ENCODE results near the gene FREM3. TPM values are rescaled to one million over a fixed set of nuclear protein-coding genes. Genes with fewer than 3 reads are reported as not detected.
A peak's percentile ranks its signal among the peaks of the same experiment; 100 is the strongest.

FREM3 gene
- polyA plus RNA-seq, 1 of the 3 experiments (the other 2 are of a cell fraction): 0.03 TPM

DNA sequence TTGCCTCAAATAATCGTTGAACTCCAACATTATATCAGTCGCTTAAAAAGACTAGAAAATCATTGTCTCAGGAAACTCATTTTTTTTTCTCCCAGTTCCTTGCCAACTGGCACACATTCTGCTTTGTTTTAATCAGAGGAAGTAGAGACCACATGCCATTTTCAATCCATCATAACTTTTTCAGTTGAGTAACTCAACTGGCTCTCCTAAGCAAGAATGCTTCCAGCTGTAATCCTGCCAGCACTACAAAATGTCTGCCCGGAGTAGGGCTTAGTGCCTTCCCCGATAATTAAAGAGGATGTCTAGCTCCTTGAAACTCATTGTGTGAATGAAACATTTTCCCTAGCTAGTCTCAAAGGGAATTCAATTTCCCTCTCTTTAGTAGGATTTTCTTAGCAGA, 33.0 kb downstream of the FREM3 start (continued):
- TF ChIP-seq SIN3A (IDR thresholded peaks at IDR 0.05; ENCODE audit: borderline replicate concordance, low read depth, low read length) (0 out of 2 replicates have a peak, but pooled peaks have one; percentile 28), RFX5 (IDR thresholded peaks at IDR 0.05; ENCODE audit: low read length) (no peak), EP300 (IDR thresholded peaks at IDR 0.05; ENCODE audit: borderline replicate concordance in 1 of 2, low read depth in 1 of 2, low read length in 1 of 2) (peak in 1 of 2 experiments; percentile 89; a peak in 2 of 4 replicates), GABPA (IDR thresholded peaks at IDR 0.05; ENCODE audit: low read depth) (no peak), GATA2 (CRISPR knock-in tag; IDR thresholded peaks at IDR 0.05) (no peak), FOXM1 (IDR thresholded peaks at IDR 0.05; ENCODE audit: low read depth) (0 out of 2 replicates have a peak, but pooled peaks have one; percentile 36), RAD21 (IDR thresholded peaks at IDR 0.05; ENCODE audit: low read length) (no peak), ELF1 (IDR thresholded peaks at IDR 0.05) (no peak), SMC3 (IDR thresholded peaks at IDR 0.05; ENCODE audit: low read depth, low read length) (no peak), POLR2AphosphoS5 (IDR thresholded peaks at IDR 0.05; ENCODE audit: low read depth, low read length) (peak; percentile 29; the same call in 1 of the 2 replicates), RCOR1 (IDR thresholded peaks at IDR 0.05; ENCODE audit: low read length) (no peak), TCF12 (IDR thresholded peaks at IDR 0.05) (peak; percentile 88), RXRA (IDR thresholded peaks at IDR 0.05; ENCODE audit: borderline replicate concordance, low read depth) (peak; percentile 42; the same call in 1 of the 2 replicates)
- TF ChIP-seq, protein P1, sequence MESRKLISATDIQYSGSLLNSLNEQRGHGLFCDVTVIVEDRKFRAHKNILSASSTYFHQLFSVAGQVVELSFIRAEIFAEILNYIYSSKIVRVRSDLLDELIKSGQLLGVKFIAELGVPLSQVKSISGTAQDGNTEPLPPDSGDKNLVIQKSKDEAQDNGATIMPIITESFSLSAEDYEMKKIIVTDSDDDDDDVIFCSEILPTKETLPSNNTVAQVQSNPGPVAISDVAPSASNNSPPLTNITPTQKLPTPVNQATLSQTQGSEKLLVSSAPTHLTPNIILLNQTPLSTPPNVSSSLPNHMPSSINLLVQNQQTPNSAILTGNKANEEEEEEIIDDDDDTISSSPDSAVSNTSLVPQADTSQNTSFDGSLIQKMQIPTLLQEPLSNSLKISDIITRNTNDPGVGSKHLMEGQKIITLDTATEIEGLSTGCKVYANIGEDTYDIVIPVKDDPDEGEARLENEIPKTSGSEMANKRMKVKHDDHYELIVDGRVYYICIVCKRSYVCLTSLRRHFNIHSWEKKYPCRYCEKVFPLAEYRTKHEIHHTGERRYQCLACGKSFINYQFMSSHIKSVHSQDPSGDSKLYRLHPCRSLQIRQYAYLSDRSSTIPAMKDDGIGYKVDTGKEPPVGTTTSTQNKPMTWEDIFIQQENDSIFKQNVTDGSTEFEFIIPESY (IDR thresholded peaks at IDR 0.05; ENCODE audit: borderline replicate concordance, low read depth): peak; percentile 42; the same call in 1 of the 2 replicates
- TF ChIP-seq, protein P2, sequence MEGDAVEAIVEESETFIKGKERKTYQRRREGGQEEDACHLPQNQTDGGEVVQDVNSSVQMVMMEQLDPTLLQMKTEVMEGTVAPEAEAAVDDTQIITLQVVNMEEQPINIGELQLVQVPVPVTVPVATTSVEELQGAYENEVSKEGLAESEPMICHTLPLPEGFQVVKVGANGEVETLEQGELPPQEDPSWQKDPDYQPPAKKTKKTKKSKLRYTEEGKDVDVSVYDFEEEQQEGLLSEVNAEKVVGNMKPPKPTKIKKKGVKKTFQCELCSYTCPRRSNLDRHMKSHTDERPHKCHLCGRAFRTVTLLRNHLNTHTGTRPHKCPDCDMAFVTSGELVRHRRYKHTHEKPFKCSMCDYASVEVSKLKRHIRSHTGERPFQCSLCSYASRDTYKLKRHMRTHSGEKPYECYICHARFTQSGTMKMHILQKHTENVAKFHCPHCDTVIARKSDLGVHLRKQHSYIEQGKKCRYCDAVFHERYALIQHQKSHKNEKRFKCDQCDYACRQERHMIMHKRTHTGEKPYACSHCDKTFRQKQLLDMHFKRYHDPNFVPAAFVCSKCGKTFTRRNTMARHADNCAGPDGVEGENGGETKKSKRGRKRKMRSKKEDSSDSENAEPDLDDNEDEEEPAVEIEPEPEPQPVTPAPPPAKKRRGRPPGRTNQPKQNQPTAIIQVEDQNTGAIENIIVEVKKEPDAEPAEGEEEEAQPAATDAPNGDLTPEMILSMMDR (IDR thresholded peaks at IDR 0.05): no peak
- TF ChIP-seq, protein P3, sequence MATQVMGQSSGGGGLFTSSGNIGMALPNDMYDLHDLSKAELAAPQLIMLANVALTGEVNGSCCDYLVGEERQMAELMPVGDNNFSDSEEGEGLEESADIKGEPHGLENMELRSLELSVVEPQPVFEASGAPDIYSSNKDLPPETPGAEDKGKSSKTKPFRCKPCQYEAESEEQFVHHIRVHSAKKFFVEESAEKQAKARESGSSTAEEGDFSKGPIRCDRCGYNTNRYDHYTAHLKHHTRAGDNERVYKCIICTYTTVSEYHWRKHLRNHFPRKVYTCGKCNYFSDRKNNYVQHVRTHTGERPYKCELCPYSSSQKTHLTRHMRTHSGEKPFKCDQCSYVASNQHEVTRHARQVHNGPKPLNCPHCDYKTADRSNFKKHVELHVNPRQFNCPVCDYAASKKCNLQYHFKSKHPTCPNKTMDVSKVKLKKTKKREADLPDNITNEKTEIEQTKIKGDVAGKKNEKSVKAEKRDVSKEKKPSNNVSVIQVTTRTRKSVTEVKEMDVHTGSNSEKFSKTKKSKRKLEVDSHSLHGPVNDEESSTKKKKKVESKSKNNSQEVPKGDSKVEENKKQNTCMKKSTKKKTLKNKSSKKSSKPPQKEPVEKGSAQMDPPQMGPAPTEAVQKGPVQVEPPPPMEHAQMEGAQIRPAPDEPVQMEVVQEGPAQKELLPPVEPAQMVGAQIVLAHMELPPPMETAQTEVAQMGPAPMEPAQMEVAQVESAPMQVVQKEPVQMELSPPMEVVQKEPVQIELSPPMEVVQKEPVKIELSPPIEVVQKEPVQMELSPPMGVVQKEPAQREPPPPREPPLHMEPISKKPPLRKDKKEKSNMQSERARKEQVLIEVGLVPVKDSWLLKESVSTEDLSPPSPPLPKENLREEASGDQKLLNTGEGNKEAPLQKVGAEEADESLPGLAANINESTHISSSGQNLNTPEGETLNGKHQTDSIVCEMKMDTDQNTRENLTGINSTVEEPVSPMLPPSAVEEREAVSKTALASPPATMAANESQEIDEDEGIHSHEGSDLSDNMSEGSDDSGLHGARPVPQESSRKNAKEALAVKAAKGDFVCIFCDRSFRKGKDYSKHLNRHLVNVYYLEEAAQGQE (IDR thresholded peaks at IDR 0.05; ENCODE audit: low read depth, low read length): no peak

Data from SK-N-SH (cell line).